ENCODE measurements around the gene OR11A1. TPM values are rescaled to one million over a fixed set of nuclear protein-coding genes. Genes with fewer than 3 reads are reported as not detected.
"Not testable (repeated sequence)": the region's sequence is repeated elsewhere in the genome, so short reads cannot be mapped to it uniquely, and the experiment has no call there.

OR11A1 gene
- total RNA-seq, 4 donors from 2014 or later: not detected

DNA sequence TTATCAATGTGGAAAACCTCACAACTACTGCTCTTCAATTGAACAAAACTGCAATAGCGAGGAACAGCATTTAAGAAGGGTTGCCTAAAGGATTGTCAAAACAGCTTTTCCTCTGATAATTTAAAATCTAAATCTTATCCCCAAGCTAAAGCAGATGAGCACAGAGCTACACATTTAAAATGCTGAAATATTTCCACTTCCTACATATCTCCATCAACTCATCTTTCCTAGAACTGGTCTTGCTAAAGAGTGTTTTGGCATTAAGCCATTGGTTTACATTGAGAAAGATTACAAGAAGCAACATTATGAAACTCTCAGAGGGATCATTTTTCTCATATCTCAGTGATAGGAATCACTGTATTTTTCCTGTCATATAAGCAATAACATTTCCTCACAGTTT lies 14.2 kb downstream of the OR11A1 start:
- H3K9me3 ChIP-seq: no peaks in the 10 kb centered on the region
- WGBS, 2 donors (ENCODE audit: low coverage in 1 of 2): 62 to 70% methylated on average over 1 of the region's 1 CpG
- intact Hi-C loops (cut with DNase I; ENCODE audit: low total_unique reads): no loop called here

DNA sequence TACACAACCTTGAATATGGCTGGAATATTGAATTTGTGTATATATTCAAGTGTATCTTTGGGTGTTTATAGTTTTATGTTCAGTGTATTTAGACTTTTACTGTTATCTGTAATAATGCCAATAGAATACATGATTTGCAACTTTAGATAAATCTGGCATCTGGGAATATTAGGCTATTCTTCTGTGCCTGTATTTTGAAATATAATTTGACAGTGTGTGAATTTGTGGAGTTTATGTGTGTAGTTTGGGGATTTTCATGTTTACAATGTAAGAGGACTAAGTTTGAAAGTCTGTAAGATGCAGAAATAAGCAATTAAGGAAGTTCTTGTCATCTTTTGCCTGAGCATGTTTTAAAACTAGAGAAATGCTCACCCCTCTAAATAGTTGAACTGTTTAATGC lies 17.9 kb downstream of the OR11A1 start, which contains the start of gene OR10C1:
TSS of gene OR10C1 (plus strand) at position 301 of the 400 bp plus-strand sequence. CDS start 710 bp downstream, outside the sequence.
- in situ Hi-C loops (cut with MboI; ENCODE audit: low pct_ligation_motif_present in 1 of 4, low pct_unique_long_range_greater_than_20kb in 1 of 4, low sequenced_read_pairs in 3 of 4): no loop called here
- Histone ChIP-seq H3K27me3 (no peaks in the 10 kb centered on the region), H3K4me1 (no peaks in the 10 kb centered on the region), H3K9me3 (no peaks in the 10 kb centered on the region), H3K4me3 (no peak within 1 kb of the TSS), H3K27ac (no peak within 1 kb of the TSS), H3K36me3 (no peaks in the 10 kb centered on the region)
- no peak for DNase-seq
- TF ChIP-seq POLR2AphosphoS5 (IDR thresholded peaks at IDR 0.05) (no peak), EP300 (IDR thresholded peaks at IDR 0.05; ENCODE audit: low read depth) (no peak), POLR2A (IDR thresholded peaks at IDR 0.05) (no peak)
- TF ChIP-seq, protein P1, sequence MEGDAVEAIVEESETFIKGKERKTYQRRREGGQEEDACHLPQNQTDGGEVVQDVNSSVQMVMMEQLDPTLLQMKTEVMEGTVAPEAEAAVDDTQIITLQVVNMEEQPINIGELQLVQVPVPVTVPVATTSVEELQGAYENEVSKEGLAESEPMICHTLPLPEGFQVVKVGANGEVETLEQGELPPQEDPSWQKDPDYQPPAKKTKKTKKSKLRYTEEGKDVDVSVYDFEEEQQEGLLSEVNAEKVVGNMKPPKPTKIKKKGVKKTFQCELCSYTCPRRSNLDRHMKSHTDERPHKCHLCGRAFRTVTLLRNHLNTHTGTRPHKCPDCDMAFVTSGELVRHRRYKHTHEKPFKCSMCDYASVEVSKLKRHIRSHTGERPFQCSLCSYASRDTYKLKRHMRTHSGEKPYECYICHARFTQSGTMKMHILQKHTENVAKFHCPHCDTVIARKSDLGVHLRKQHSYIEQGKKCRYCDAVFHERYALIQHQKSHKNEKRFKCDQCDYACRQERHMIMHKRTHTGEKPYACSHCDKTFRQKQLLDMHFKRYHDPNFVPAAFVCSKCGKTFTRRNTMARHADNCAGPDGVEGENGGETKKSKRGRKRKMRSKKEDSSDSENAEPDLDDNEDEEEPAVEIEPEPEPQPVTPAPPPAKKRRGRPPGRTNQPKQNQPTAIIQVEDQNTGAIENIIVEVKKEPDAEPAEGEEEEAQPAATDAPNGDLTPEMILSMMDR (IDR thresholded peaks at IDR 0.05): no peak
- intact Hi-C loops (cut with DNase I; ENCODE audit: low total_unique reads): no loop called here

More for the DNA sequence above, 14.2 kb downstream of the OR11A1 start:
- TF ChIP-seq EP300 (IDR thresholded peaks at IDR 0.05; ENCODE audit: low read depth): no peak
- TF ChIP-seq, protein P1 (IDR thresholded peaks at IDR 0.05): no peak
- no peak for TF ChIP-seq POLR2A (IDR thresholded peaks at IDR 0.05)
- TF ChIP-seq POLR2AphosphoS5 (IDR thresholded peaks at IDR 0.05): no peak
- Histone ChIP-seq H3K36me3 (no peaks in the 10 kb centered on the region), H3K4me3 (no peak overlapping the region), H3K27me3 (peaks cover 4% of the 10 kb centered on the region), H3K27ac (no peak overlapping the region), H3K4me1 (no peaks in the 10 kb centered on the region)
- in situ Hi-C loops (cut with MboI; ENCODE audit: low pct_ligation_motif_present in 1 of 4, low pct_unique_long_range_greater_than_20kb in 1 of 4, low sequenced_read_pairs in 3 of 4): no loop called here
- DNase-seq: no peak

DNA sequence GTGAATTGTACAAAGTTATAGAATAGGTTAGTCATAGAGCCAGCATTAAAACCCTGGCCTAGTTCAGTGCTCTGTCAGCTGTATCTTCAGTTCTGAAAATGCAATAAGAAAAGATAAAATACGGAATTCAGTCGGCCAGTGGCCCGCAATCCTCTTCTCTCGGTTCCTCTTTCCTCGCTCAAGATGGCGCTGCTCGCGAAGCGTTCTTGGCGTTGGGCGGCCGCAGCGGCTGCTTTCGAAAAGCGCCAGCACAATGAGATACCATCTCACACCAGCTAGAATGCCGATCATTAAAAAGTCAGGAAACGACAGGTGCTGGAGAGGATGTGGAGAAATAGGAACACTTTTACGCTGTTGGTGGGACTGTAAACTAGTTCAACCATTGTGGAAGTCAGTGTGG lies 20.1 kb downstream of the OR11A1 start:
- intact Hi-C loops (cut with DNase I; ENCODE audit: low total_unique reads); H3K4me1 ChIP-seq; H3K36me3 ChIP-seq; H3K4me3 ChIP-seq; in situ Hi-C loops (cut with MboI; ENCODE audit: low pct_ligation_motif_present in 1 of 4, low pct_unique_long_range_greater_than_20kb in 1 of 4, low sequenced_read_pairs in 3 of 4); H3K27ac ChIP-seq; H3K9me3 ChIP-seq; H3K27me3 ChIP-seq; DNase-seq: not testable (repeated sequence)
- 81 to 84% methylated on average over 8 to 18 of the region's 18 CpGs for WGBS, 2 donors (ENCODE audit: low coverage in 1 of 2)

DNA sequence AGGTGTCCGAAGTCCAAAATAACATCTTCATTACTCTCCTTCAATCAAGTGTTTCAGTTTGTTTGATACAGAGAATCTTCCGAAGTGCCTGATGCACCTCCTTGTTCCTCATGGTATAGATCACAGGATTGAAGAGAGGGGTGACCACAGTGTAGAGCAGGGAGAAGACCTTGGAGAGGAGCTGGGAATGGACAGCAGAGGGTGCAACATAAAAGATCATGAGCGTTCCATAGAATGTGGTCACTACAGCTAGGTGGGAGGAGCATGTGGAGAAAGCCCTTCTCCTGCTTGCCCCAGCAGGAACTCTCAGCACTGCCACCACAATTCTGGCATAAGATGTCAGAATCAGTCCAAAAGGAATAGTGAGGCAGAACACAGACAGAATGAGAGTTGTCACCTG lies 30.2 kb downstream of the OR11A1 start:
- Histone ChIP-seq H3K27me3 (no peaks in the 10 kb centered on the region), H3K4me1 (no peaks in the 10 kb centered on the region), H3K4me3 (no peak overlapping the region), H3K27ac (no peak overlapping the region), H3K9me3 (no peaks in the 10 kb centered on the region), H3K36me3 (no peaks in the 10 kb centered on the region)
- in situ Hi-C loops (cut with MboI; ENCODE audit: low pct_ligation_motif_present in 1 of 4, low pct_unique_long_range_greater_than_20kb in 1 of 4, low sequenced_read_pairs in 3 of 4): no loop called here
- DNase-seq: no peak
- WGBS, 2 donors (ENCODE audit: low coverage in 1 of 2): 61 to 75% methylated on average over 3 of the region's 3 CpGs
- intact Hi-C loops (cut with DNase I; ENCODE audit: low total_unique reads): no loop called here
- TF ChIP-seq EP300 (IDR thresholded peaks at IDR 0.05; ENCODE audit: low read depth) (no peak), POLR2A (IDR thresholded peaks at IDR 0.05) (no peak), POLR2AphosphoS5 (IDR thresholded peaks at IDR 0.05) (no peak)
- TF ChIP-seq, protein P1 (IDR thresholded peaks at IDR 0.05): no peak

DNA sequence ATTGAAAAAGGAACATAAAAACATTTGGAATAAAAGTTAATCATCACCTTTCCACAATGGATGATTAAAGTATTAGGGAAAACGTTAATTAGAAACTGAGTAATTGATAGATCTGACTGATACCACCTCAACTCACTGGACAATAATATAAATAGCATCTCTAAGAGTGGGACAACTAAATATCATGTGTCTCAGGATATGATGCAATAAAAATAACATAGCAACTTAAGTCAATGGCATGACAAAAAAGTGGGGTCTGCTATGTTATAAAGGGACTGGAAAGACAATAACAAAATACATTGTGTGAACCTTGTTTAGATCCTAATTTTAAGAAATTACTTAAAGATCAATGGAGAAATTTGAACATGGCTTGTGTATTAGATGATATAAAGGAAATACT lies 31.8 kb downstream of the OR11A1 start:
- Histone ChIP-seq H3K36me3 (no peaks in the 10 kb centered on the region), H3K27me3 (no peaks in the 10 kb centered on the region), H3K27ac (no peak overlapping the region), H3K4me1 (no peaks in the 10 kb centered on the region), H3K4me3 (no peak overlapping the region), H3K9me3 (peaks cover 0 to 6% of the 10 kb centered on the region in 2 donors)
- no peak for TF ChIP-seq POLR2A (IDR thresholded peaks at IDR 0.05)
- TF ChIP-seq EP300 (IDR thresholded peaks at IDR 0.05; ENCODE audit: low read depth): no peak
- in situ Hi-C loops (cut with MboI; ENCODE audit: low pct_ligation_motif_present in 1 of 4, low pct_unique_long_range_greater_than_20kb in 1 of 4, low sequenced_read_pairs in 3 of 4): no loop called here
- no peak for DNase-seq
- intact Hi-C loops (cut with DNase I; ENCODE audit: low total_unique reads): no loop called here
- WGBS, 2 donors (ENCODE audit: low coverage in 1 of 2): 38 to 55% methylated on average over 1 of the region's 1 CpG

Measured in transverse colon (tissue), 4 donors.